OCI-LY1 (cell line): Measurements from ENCODE around the gene WDR75.

ENCODE experiments used
- H2AFZ ChIP-seq: fragments of 200-600 bp; sonication (generic), shearing (Covaris generic); 2 replicates; pipeline ENCODE4 v1.6.0; 2014; ENCODE audit warnings: antibody characterized with exemption, mild to moderate bottlenecking, low read length
- H3F3A ChIP-seq: fragments of 200-600 bp; sonication (generic), shearing (Covaris generic); 2 replicates; pipeline ENCODE4 v1.6.0; 2014; ENCODE audit warnings: mild to moderate bottlenecking, antibody characterized with exemption, low read length, moderate library complexity; ENCODE audit not compliant: insufficient read depth
- H3K27ac ChIP-seq: fragments of 200-600 bp; sonication (generic); 2 replicates; pipeline ENCODE4 v1.5.1; 2014; ENCODE audit warnings: low read length, mixed run types, mild to moderate bottlenecking, low read depth; ENCODE audit not compliant: poor library complexity, severe bottlenecking
- H3K27me3 ChIP-seq: fragments of 200-600 bp; sonication (generic); 2 replicates; pipeline ENCODE4 v1.6.0; 2014; ENCODE audit warnings: antibody characterized with exemption, mild to moderate bottlenecking, low read length, moderate library complexity; ENCODE audit not compliant: insufficient read depth
- H3K36me3 ChIP-seq: fragments of 200-600 bp; sonication (generic); 2 replicates; pipeline ENCODE4 v1.6.1; 2014; ENCODE audit warnings: mild to moderate bottlenecking, antibody characterized with exemption, low read length, moderate library complexity, mixed read lengths; ENCODE audit not compliant: insufficient read depth
- H3K4me1 ChIP-seq: fragments of 200-600 bp; sonication (generic); 2 replicates; pipeline ENCODE4 v1.5.1; 2014; ENCODE audit warnings: mild to moderate bottlenecking, low read length, moderate library complexity; ENCODE audit not compliant: insufficient read depth, severe bottlenecking
- H3K4me2 ChIP-seq: fragments of 200-600 bp; sonication (generic), shearing (Covaris generic); 2 replicates; pipeline ENCODE4 v1.6.1; 2014; ENCODE audit warnings: low read length
- H3K4me3 ChIP-seq: fragments of 200-600 bp; sonication (generic); 2 replicates; pipeline ENCODE4 v1.5.1; 2014; ENCODE audit warnings: low read length, low read depth, mild to moderate bottlenecking, mixed read lengths; ENCODE audit not compliant: poor library complexity, severe bottlenecking
- H3K79me2 ChIP-seq: fragments of 200-600 bp; shearing (Covaris generic); 2 replicates; pipeline ENCODE4 v1.6.1; 2016; ENCODE audit warnings: mixed run types, low read length, mixed read lengths; ENCODE audit not compliant: insufficient read depth
- H3K9ac ChIP-seq: fragments of 200-600 bp; sonication (generic), shearing (Covaris generic); 2 replicates; pipeline ENCODE4 v1.6.1; 2014; ENCODE audit warnings: mild to moderate bottlenecking, low read length, mixed read lengths
- H3K9me2 ChIP-seq: fragments of 200-600 bp; sonication (generic), shearing (Covaris generic); 2 replicates; pipeline ENCODE4 v1.6.1; 2014; ENCODE audit warnings: low read depth, mild to moderate bottlenecking, low read length, mixed read lengths
- H3K9me3 ChIP-seq: fragments of 200-600 bp; shearing (Covaris generic); 2 replicates; pipeline ENCODE4 v1.6.1; 2014; ENCODE audit warnings: low read length, mixed read lengths
- H4K20me1 ChIP-seq: fragments of 200-600 bp; sonication (generic), shearing (Covaris generic); 2 replicates; pipeline ENCODE4 v1.6.0; 2016; ENCODE audit warnings: mild to moderate bottlenecking, low read length; ENCODE audit not compliant: insufficient read depth
- CTCF ChIP-seq: fragments of 200-600 bp; sonication (generic), shearing (Covaris generic); IDR thresholded peaks from 2 replicates; pipeline ENCODE4 v1.5.1; 2017; ENCODE audit warnings: mild to moderate bottlenecking, antibody characterized with exemption, low read length, moderate library complexity, mixed read lengths
- EZH2 ChIP-seq: fragments of 200-600 bp; sonication (generic), shearing (Covaris generic); IDR thresholded peaks from 2 replicates; pipeline ENCODE4 v1.8.0; 2017; ENCODE audit warnings: borderline replicate concordance, mixed run types, mild to moderate bottlenecking, antibody characterized with exemption, low read length, moderate library complexity, mixed read lengths

WDR75 gene

DNA sequence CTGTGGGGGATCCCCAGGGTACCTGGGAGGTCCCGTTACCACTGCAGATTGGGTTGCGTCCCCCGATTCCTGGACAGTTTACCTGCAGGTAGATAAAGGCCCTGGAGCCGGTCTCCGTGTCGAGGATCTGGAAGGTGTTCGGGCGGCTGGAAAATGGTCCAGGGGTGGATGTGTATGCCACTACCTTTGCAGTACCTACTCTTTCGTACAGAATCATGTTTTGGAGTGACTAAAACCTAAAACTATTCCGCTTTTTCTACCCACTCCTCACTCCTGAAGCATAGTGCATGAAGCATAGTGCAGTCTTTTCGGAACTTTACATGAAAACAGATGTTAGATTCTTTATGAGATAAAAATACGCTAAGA, 418 bp downstream of the WDR75 start:
- Histone ChIP-seq H4K20me1 (no peaks in the 10 kb centered on the region), H2AFZ (peak overlapping the region; percentile 8; the same call in 1 of the 2 replicates), H3K4me2 (peak overlapping the region; percentile 86), H3K27ac (peak overlapping the region; percentile 63), H3K4me1 (peaks cover 35% of the 10 kb centered on the region), H3K9me3 (no peaks in the 10 kb centered on the region), H3K36me3 (peaks cover 39% of the 10 kb centered on the region), H3K9me2 (no peaks in the 10 kb centered on the region), H3K27me3 (no peaks in the 10 kb centered on the region), H3K79me2 (peaks cover 54% of the 10 kb centered on the region), H3K9ac (peak overlapping the region; percentile 96), H3F3A (no peaks in the 10 kb centered on the region), H3K4me3 (peak overlapping the region; percentile 88)
- TF ChIP-seq CTCF (no peak), EZH2 (no peak)

GRCh38 chr2:189442468-189442867, 1.2 kb downstream of the WDR75 start:
- H3K27me3 ChIP-seq, result no peaks in the 10 kb centered on the region
- no peaks in the 10 kb centered on the region for H3F3A ChIP-seq
- no peaks in the 10 kb centered on the region for H4K20me1 ChIP-seq
- peak overlapping the region; percentile 86 for H3K4me2 ChIP-seq
- peaks cover 55% of the 10 kb centered on the region for H3K79me2 ChIP-seq
- no peak overlapping the region for H3K27ac ChIP-seq
- peak overlapping the region; percentile 96; the same call in 1 of the 2 replicates for H3K9ac ChIP-seq
- no peaks in the 10 kb centered on the region for H3K9me2 ChIP-seq
- H3K36me3 ChIP-seq, result peaks cover 47% of the 10 kb centered on the region
- no peaks in the 10 kb centered on the region for H3K9me3 ChIP-seq
- peaks cover 35% of the 10 kb centered on the region for H3K4me1 ChIP-seq
- peak overlapping the region; percentile 88 for H3K4me3 ChIP-seq
- no peak overlapping the region for H2AFZ ChIP-seq
- TF ChIP-seq CTCF (no peak), EZH2 (no peak)

- TF ChIP-seq CTCF (no peak), EZH2 (no peak)
- Histone ChIP-seq H4K20me1 (no peaks in the 10 kb centered on the region), H3K4me1 (peaks cover 35% of the 10 kb centered on the region), H2AFZ (no peak overlapping the region), H3K27ac (no peak overlapping the region), H3K4me3 (no peak overlapping the region), H3K9me2 (no peaks in the 10 kb centered on the region), H3K4me2 (no peak overlapping the region), H3K79me2 (peaks cover 55% of the 10 kb centered on the region), H3F3A (no peaks in the 10 kb centered on the region), H3K9me3 (no peaks in the 10 kb centered on the region), H3K9ac (no peak overlapping the region), H3K36me3 (peaks cover 66% of the 10 kb centered on the region), H3K27me3 (no peaks in the 10 kb centered on the region)
Observed at GRCh38 chr2:189444322-189444721, 3.0 kb downstream of the WDR75 start.
